Lung (tissue), 12 donors: ENCODE data around the gene SRCIN1. TPM values are rescaled to one million over a fixed set of nuclear protein-coding genes. Genes with fewer than 3 reads are reported as not detected.
"Not testable (repeated sequence)": the region's sequence is repeated elsewhere in the genome, so short reads cannot be mapped to it uniquely, and the experiment has no call there.

Experiments
- ATAC-seq: fragments of 200-7000 bp; cut with Tn5 transposase; one replicate; pipeline ENCODE4 v1.9.1; 2020; ENCODE audit warnings: moderate number of reproducible peaks; ENCODE audit not compliant: insufficient read depth, low FRiP score
- DNase-seq, 3 donors: peaks; one replicate each; pipeline ENCODE4 v3.0.0-alpha.2; 2013 to 2017
- H3K27ac ChIP-seq, 2 donors: one replicate each; pipeline ENCODE4 v1.5.1; 2013; ENCODE audit warnings: mild to moderate bottlenecking in 2 of 2, moderate library complexity in 2 of 2, control low read depth in 1 of 2, inconsistent platforms in 1 of 2, low read depth in 1 of 2, low read length in 1 of 2
- H3K27me3 ChIP-seq, 3 donors: one replicate each; pipeline ENCODE4 v1.5.1; 2013; ENCODE audit warnings: low read length in 2 of 3; ENCODE audit not compliant: control insufficient read depth in 3 of 3, insufficient read depth in 3 of 3
- H3K36me3 ChIP-seq, 4 donors: one replicate each; pipeline ENCODE4 v1.5.1; 2013; ENCODE audit warnings: low read length in 4 of 4, mild to moderate bottlenecking in 1 of 4, moderate library complexity in 1 of 4; ENCODE audit not compliant: control insufficient read depth in 4 of 4, insufficient read depth in 4 of 4
- H3K4me1 ChIP-seq, 5 donors: one replicate each; pipeline ENCODE4 v1.5.1; 2013; ENCODE audit warnings: low read length in 5 of 5, mild to moderate bottlenecking in 2 of 5, moderate library complexity in 1 of 5; ENCODE audit not compliant: control insufficient read depth in 5 of 5, insufficient read depth in 5 of 5
- H3K4me3 ChIP-seq: one replicate; pipeline ENCODE4 v1.5.1; 2013; ENCODE audit warnings: mild to moderate bottlenecking, control low read depth, moderate library complexity
- H3K9ac ChIP-seq, 2 donors: one replicate each; pipeline ENCODE4 v1.5.1; 2013; ENCODE audit warnings: low read length in 2 of 2, control low read depth in 1 of 2; ENCODE audit not compliant: insufficient read depth in 1 of 2
- H3K9me3 ChIP-seq, 4 donors: one replicate each; pipeline ENCODE4 v1.5.1; 2013; ENCODE audit warnings: low read length in 3 of 4, mild to moderate bottlenecking in 1 of 4, moderate library complexity in 1 of 4; ENCODE audit not compliant: control insufficient read depth in 4 of 4, insufficient read depth in 3 of 4
- WGBS, 2 donors: extraction: QIAGEN DNeasy Blood & Tissue Kit; methylation state at CpG; one replicate each; pipeline ENCODE4 v1.1.7; 2013; 5-methylcytosine and 5-hydroxymethylcytosine counted together
- polyA plus RNA-seq, 2 donors: library from polyadenylated mRNA; stranded (reverse); fragments of 200-250 nt; gene quantifications; one replicate each; pipeline ENCODE4 v1.2.1, GENCODE V29; 2013
- total RNA-seq, 2 donors: library from RNA; depleted of rRNA in 1 of 2; stranded (reverse); fragments of >200 nt in 1 of 2; gene quantifications; one replicate each; pipeline ENCODE4 v1.2.1, GENCODE V29; 2014 to 2021
- TF ChIP-seq, protein P1 (sequence below): IDR thresholded peaks from 2 replicates; pipeline ENCODE4 v1.5.1; 2012; ENCODE audit warnings: mild to moderate bottlenecking; ENCODE audit errors: control extremely low read depth, extremely low read depth
- donor health status: control.
- donor health status: control.
- donor health status: Bipolar disorder and iron deficiency.
- donor health status: healthy.
- donor health status: DM: yes; HTN: yes; CAD: no.

The SRCIN1 gene
- total and polyA plus RNA-seq, 4 donors = 1.5 to 15.0 (median 2.5) TPM

DNA sequence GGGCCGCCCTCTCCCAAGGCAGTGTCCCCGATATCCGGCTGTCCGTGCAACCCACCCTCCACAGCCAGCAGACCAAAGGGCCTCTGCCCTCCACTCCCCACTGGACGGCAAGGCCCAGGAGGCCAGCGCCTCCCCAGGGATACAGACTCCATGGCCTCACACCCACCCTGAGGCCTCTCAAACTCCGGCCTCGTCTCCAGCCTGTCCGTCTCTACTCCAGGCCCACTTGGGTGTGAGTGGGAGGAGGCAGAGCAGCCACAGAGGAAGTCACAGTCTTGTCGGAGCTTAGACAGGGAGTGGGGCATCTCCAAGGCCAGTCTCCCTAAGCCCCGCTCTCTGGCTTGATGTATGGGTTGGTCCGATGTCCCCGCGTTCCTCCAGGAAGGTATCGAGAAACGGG lies 73.3 kb downstream of the SRCIN1 start:
- peaks cover 0 to 25% (median 0%) of the 10 kb centered on the region in 3 donors for H3K27me3 ChIP-seq
- no peak for ATAC-seq
- no peak overlapping the region for H3K27ac ChIP-seq
- H3K36me3 ChIP-seq = no peaks in the 10 kb centered on the region
- no peak overlapping the region for H3K9ac ChIP-seq
- 76 to 85% methylated on average over 16 of the region's 16 CpGs for WGBS, 2 donors
- no peaks in the 10 kb centered on the region for H3K9me3 ChIP-seq
- H3K4me3 ChIP-seq = no peak overlapping the region
- H3K4me1 ChIP-seq = no peaks in the 10 kb centered on the region
- DNase-seq = no peak
- TF ChIP-seq, protein P1, sequence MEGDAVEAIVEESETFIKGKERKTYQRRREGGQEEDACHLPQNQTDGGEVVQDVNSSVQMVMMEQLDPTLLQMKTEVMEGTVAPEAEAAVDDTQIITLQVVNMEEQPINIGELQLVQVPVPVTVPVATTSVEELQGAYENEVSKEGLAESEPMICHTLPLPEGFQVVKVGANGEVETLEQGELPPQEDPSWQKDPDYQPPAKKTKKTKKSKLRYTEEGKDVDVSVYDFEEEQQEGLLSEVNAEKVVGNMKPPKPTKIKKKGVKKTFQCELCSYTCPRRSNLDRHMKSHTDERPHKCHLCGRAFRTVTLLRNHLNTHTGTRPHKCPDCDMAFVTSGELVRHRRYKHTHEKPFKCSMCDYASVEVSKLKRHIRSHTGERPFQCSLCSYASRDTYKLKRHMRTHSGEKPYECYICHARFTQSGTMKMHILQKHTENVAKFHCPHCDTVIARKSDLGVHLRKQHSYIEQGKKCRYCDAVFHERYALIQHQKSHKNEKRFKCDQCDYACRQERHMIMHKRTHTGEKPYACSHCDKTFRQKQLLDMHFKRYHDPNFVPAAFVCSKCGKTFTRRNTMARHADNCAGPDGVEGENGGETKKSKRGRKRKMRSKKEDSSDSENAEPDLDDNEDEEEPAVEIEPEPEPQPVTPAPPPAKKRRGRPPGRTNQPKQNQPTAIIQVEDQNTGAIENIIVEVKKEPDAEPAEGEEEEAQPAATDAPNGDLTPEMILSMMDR = no peak

DNA sequence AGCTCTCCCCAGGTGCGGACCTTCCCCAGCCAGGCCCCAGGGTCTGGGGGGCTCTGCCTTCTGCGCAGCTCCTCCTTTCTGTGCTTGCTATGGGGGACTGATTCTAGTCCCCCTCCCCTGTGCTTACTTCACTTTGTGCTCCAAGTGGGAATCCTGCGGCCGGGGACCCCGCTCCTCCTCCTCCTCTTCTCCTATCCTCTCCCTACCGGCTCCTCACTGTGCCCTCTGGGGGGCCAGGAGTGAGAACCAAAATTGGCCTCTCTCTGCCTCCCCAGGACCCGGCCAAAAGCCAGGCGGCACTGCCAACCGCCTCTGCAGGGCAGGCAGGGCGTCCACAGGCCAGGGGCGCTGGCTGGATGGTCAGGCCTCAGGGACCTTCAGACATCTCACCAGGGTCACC lies 74.0 kb downstream of the SRCIN1 start:
- not testable (repeated sequence) for H3K9ac ChIP-seq, DNase-seq, H3K4me1 ChIP-seq, ATAC-seq, H3K9me3 ChIP-seq, H3K36me3 ChIP-seq, H3K4me3 ChIP-seq, H3K27ac ChIP-seq
- 79 to 84% methylated on average over 6 to 11 of the region's 11 CpGs for WGBS, 2 donors
- H3K27me3 ChIP-seq = peaks cover 0 to 27% (median 0%) of the 10 kb centered on the region in 3 donors

DNA sequence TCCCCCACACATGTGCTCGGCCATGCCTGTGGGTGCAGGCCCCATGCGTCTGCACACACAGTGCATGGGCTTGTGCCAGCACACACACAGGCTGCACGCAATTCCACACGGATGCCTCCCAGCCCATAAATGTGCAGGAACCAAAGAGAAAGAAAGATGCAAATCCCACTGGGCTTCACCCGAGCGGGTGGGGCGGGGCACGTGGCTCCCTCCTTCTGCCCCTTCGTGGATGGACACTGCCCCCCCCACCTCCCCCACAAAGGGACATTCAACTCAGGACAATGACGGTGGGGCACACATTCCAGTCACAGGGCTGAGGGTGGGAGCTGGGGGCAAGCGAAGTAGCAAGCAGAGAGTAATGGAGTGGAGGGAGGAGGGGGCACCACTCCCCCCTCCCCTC lies 74.9 kb downstream of the SRCIN1 start:
- DNase-seq, H3K9me3 ChIP-seq, H3K36me3 ChIP-seq, H3K27ac ChIP-seq, H3K4me3 ChIP-seq, H3K4me1 ChIP-seq, ATAC-seq, H3K9ac ChIP-seq: not testable (repeated sequence)
- peaks cover 0 to 20% (median 0%) of the 10 kb centered on the region in 3 donors for H3K27me3 ChIP-seq
- 52 to 70% methylated on average over 9 to 10 of the region's 11 CpGs for WGBS, 2 donors

DNA sequence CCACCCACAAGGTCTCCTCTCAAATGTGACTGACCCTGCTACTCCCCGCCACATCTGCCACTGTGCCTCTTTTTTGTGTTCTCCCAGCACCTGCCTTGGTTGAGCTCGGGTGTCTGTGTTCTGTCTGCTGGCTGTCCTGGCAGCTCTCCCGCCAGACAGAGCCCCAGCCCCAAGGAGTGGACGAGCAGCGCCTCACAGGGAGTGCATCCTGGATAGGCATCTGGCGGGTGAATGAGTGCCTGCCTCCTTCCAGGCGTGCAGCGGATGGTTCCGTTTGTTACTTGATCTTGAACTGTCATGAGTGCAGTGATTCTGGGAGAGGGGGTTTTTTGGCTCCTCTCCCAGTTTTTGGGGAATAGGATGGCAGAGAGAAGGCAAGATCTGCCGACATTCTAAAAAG lies 77.6 kb downstream of the SRCIN1 start:
- 28 to 50% methylated on average over 10 of the region's 10 CpGs for WGBS, 2 donors
- not testable (repeated sequence) for H3K9me3 ChIP-seq, H3K9ac ChIP-seq, H3K36me3 ChIP-seq, H3K4me1 ChIP-seq, H3K4me3 ChIP-seq, DNase-seq, H3K27ac ChIP-seq, ATAC-seq
- H3K27me3 ChIP-seq = peaks cover 0 to 20% (median 0%) of the 10 kb centered on the region in 3 donors

DNA sequence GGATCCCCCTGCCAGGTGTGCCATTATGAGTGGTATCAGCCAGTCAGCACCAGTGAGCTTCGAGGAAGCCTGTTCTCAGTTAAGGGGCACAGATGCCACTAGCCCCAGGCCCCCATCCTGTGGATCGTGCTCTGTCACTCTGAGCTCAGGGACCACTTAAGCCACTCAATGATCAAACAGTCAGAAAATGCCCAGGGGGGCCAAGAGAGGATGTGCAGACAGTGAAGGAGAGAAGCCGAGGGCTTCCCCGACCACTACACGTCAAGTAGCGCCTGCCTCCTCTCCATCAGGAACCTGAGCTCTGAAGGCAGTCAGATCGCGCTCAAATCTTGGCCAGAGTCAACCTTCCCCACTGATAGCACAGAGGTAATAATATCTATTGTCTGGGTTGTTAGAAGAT lies 79.2 kb downstream of the SRCIN1 start:
- H3K4me3 ChIP-seq, H3K9ac ChIP-seq, ATAC-seq, H3K36me3 ChIP-seq, H3K9me3 ChIP-seq, DNase-seq, H3K27ac ChIP-seq, H3K4me1 ChIP-seq: not testable (repeated sequence)
- H3K27me3 ChIP-seq = peaks cover 0 to 11% (median 0%) of the 10 kb centered on the region in 3 donors
- WGBS, 2 donors = 57 to 72% methylated on average over 8 of the region's 8 CpGs
